Kidney (tissue), 14 donors: ENCODE data around the gene ZNF74. TPM values are rescaled to one million over a fixed set of nuclear protein-coding genes. Genes with fewer than 3 reads are reported as not detected.

Experiments used
- DNase-seq, 5 donors: peaks; one replicate each; pipeline ENCODE4 v3.0.0-alpha.2; 2013 to 2020
- FAIRE-seq: peaks from 2 replicates; lab custom pipeline; 2012; peaks lifted over from hg19 to GRCh38; lab: Jason Lieb, UNC
- H3K27ac ChIP-seq, 2 donors: one replicate each; pipeline ENCODE4 v1.7.0; 2013; ENCODE audit warnings: low read depth in 2 of 2, low read length in 2 of 2, inconsistent platforms in 1 of 2
- H3K27me3 ChIP-seq: one replicate; pipeline ENCODE4 v1.7.1; 2013; ENCODE audit warnings: low read length, inconsistent platforms; ENCODE audit not compliant: control insufficient read depth, insufficient read depth
- H3K36me3 ChIP-seq, 3 donors: one replicate each; pipeline versions ENCODE4 v1.7.0 to v1.7.1; 2013; ENCODE audit warnings: low read length in 3 of 3, control low read depth in 1 of 3, inconsistent platforms in 1 of 3; ENCODE audit not compliant: insufficient read depth in 3 of 3, control insufficient read depth in 2 of 3
- H3K4me1 ChIP-seq, 3 donors: one replicate each; pipeline versions ENCODE4 v1.7.0 to v1.7.1; 2013; ENCODE audit warnings: low read length in 3 of 3, inconsistent platforms in 1 of 3, low read depth in 1 of 3; ENCODE audit not compliant: control insufficient read depth in 2 of 3, insufficient read depth in 2 of 3
- H3K4me3 ChIP-seq, 3 donors: one replicate each; pipeline versions ENCODE4 v1.7.0 to v1.8.1; 2013; ENCODE audit warnings: low read length in 3 of 3, control low read depth in 1 of 3, inconsistent platforms in 1 of 3
- H3K9ac ChIP-seq, 3 donors: one replicate each; pipeline versions ENCODE4 v1.7.0 to v1.7.1; 2013; ENCODE audit warnings: low read length in 3 of 3, control low read depth in 1 of 3, inconsistent platforms in 1 of 3
- H3K9me3 ChIP-seq, 3 donors: one replicate each; pipeline versions ENCODE4 v1.7.0 to v1.7.1; 2013; ENCODE audit warnings: low read length in 3 of 3, control low read depth in 1 of 3, inconsistent platforms in 1 of 3; ENCODE audit not compliant: control insufficient read depth in 2 of 3, insufficient read depth in 1 of 3
- CTCF ChIP-seq: IDR thresholded peaks from 3 replicates; pipeline ENCODE4 v1.5.1; 2012; ENCODE audit warnings: mild to moderate bottlenecking, moderate library complexity, borderline replicate concordance; ENCODE audit not compliant: insufficient read depth; ENCODE audit errors: extremely low read depth
- intact Hi-C: fragments of 100-400 bp; cut with DNase I; formaldehyde crosslinking; loops from one replicate; pipeline ENCODE4 v1.11.1; 2022
- polyA plus RNA-seq: library from polyadenylated mRNA; stranded (reverse); fragments of 350-450 nt; fragmentation: Illumina TruSeq; extraction: RNeasy Lipid Tissue Mini Kit (QIAGEN cat#74804); gene quantifications from one replicate; pipeline ENCODE4 v1.2.3, GENCODE V29; 2014; ENCODE audit warnings: low read depth, low replicate concordance; ENCODE audit not compliant: insufficient read depth
- total RNA-seq: library from RNA; stranded (reverse); fragmentation: NEBNext Ultra II Directional; extraction: Animal tissue kit (Norgen Biotek cat#: 25700); gene quantifications from one replicate; pipeline ENCODE4 v1.2.1, GENCODE V29; 2021
- donor health status: control.
- donor health status: control.
- donor health status: control.
- donor health status: control.
- donor health status: control.
- donor health status: DM: yes; HTN: yes; CAD: no.
- donor health status: Normal renal cell carcinoma (clear cell type).

The ZNF74 gene
- total and polyA plus RNA-seq, 2 donors from 2014 or later, result 3.7 to 6.5 TPM

GRCh38 chr22:20405291-20405930 lies 11.5 kb downstream of the ZNF74 start:
- no peak overlapping the region for H3K4me3 ChIP-seq
- H3K27ac ChIP-seq, result no peak overlapping the region
- intact Hi-C loops, result no loop called here
- no peak for FAIRE-seq
- no peaks in the 10 kb centered on the region for H3K9me3 ChIP-seq
- no peak for TF ChIP-seq CTCF
- peaks cover 0 to 2% (median 0%) of the 10 kb centered on the region in 3 donors for H3K4me1 ChIP-seq
- peaks cover 0 to 19% (median 6%) of the 10 kb centered on the region in 3 donors for H3K36me3 ChIP-seq
- DNase-seq, result no peak
- H3K9ac ChIP-seq, result no peak overlapping the region
- no peaks in the 10 kb centered on the region for H3K27me3 ChIP-seq

GRCh38 chr22:20405931-20406685 lies 12.2 kb downstream of the ZNF74 start:
- intact Hi-C loops, result no loop called here
- no peak for TF ChIP-seq CTCF
- Histone ChIP-seq H3K9ac (no peak overlapping the region), H3K36me3 (peaks cover 0 to 18% (median 6%) of the 10 kb centered on the region in 3 donors), H3K4me1 (peaks cover 0 to 2% (median 0%) of the 10 kb centered on the region in 3 donors), H3K4me3 (no peak overlapping the region), H3K9me3 (no peaks in the 10 kb centered on the region), H3K27ac (no peak overlapping the region), H3K27me3 (no peaks in the 10 kb centered on the region)
- no peak for FAIRE-seq
- peak in 2 of 5 donors; percentile 22 to 70 for DNase-seq

- H3K4me1 ChIP-seq, result no peaks in the 10 kb centered on the region
- H3K27ac ChIP-seq, result no peak overlapping the region
- no peak for TF ChIP-seq CTCF
- DNase-seq (no peak), FAIRE-seq (no peak)
- no peak overlapping the region for H3K4me3 ChIP-seq
- no peak overlapping the region for H3K9ac ChIP-seq
- no peaks in the 10 kb centered on the region for H3K27me3 ChIP-seq
- H3K9me3 ChIP-seq, result no peaks in the 10 kb centered on the region
- H3K36me3 ChIP-seq, result peaks cover 0 to 15% (median 3%) of the 10 kb centered on the region in 3 donors
- intact Hi-C loops, result no loop called here
Measured at GRCh38 chr22:20406686-20407408, 12.9 kb downstream of the ZNF74 start.
